ENCODE measurements around the gene PALD1.
A peak's percentile ranks its signal among the peaks of the same experiment; 100 is the strongest.

PALD1 gene

DNA sequence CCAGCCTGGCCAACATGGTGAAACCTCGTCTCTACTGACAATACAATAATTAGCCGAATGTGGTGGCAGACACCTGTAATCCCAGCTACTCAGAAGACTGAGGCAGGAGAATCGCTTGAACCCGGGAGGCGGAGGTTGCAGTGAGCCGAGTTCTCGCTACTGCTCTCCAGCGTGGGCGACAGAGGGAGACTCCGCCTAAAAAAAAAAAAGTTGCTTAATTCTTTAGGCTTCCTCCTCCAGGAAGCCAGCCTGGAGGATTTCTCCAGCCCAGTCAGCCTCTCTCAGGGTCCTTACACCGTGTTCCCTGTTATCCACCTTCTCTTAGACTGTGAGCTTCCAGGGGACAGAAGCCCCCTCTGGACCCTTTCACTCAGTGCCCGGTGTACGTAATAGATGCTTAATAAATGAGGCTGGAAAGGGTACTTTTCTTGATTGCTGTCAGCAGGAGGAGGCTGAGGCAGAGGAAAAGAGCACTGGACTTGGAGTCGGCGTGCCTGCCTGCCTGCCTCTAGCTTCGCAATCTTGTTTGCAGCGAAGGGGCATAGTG lies 20.7 kb upstream of the PALD1 start:
- DNase-seq (ENCODE audit: low spot score), result no peak

DNA sequence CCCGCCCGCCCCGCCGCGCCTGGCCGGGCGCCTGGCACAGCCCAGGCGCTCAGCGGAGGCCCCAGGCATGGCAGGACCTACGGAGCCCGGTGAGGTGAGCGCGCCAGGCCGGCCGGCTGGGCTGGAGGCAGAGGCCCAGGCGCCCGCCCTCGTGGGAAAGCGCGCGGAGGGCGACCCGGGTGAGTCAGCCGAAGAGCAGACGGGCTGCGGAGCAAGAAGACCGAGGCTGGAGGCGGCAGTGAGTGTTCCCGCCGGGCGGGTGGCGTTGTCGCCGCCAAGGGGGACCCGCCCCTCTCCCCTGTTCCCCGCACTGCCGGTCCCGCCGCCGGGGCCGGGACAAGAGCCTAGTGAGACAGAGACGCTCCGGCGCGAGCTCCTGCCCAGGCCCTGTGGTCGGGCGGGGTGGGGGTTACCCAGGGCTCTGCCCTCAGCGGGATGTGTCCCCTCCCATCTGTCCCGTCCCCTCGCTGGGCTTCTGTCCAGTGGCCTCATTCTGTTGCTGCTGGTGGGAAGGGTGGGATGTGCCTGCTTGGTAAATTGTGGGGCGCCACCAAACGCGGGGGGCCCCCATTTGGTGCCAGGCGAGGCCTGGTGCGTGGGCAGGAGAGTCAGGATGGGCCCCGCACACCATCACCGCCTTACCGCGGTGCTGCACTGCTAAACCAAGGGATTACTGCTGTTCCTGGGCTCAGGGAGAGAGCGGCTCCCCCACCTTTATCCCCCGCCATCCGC lies 20.1 kb upstream of the PALD1 start:
- DNase-seq (ENCODE audit: low spot score), result peak; percentile 39

DNA sequence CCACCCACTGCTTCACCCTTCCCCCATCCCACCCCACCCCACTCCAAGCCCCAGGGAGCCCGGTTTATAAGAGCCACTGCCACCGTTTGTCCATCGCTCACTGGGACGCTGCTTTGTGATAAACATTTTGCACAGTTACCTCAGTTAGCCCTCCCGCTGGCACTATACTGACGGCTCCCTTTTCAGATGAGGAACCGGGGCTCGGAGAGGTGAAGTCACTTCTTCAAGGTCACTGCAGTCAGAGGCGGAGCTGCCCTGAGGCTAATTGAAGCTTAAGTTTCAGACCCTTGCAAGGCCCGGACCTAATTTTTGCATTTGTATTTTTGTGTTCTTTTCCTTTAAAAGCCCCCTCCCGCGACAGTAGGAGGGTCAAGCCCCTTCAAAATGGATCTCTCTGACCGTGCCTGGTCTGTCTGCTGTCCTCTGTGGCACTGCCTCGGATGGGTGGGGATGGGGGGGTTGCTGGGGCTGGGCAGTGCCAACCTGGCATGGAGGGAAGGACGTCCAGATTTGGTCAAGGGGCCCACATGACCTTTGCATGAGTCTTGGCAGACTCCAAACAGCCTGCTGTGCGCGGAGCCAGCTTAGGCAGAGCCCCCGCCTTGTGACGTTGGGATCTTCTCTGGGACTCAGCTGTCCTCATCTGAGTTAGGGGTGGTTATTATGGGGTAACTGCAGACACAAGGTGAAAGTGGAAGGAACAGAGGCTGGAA lies 19.4 kb upstream of the PALD1 start:
- no peak for DNase-seq (ENCODE audit: low spot score)

DNA sequence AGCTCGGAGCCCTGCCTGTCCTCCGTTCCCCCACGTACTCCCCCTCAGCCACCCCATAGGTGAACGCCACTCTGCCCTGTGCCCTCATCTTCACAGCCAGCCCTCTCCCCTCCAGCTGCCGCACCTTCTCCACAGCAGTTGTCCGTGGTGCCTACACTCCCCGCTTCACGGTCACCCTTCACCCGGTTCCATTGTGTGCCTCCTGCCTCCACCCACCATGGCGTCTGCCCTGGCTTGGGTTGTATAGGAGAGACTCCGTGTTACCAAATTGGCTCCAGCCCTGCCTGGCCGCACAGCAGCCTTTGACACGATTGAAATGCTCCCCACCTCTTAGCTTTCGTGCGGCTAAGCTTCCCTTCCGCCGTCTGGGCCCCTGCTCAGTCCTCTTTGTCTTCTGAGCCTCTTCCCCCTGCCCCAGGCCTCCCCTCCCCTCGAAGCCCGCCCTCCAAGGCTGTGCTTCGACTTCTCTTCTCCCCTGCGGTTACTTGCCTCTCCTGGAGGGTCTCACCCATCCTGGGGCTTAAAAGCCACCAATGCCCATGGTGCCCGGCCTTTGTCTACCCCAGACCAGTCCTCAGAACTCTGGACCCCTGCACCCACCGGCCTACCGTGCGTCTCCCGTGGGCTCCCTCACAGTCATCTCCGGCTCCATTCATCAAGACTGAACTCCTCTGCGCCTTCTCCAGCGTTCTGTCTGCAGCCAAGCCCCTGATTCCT lies 18.6 kb upstream of the PALD1 start:
- no peak for DNase-seq (ENCODE audit: low spot score)

DNA sequence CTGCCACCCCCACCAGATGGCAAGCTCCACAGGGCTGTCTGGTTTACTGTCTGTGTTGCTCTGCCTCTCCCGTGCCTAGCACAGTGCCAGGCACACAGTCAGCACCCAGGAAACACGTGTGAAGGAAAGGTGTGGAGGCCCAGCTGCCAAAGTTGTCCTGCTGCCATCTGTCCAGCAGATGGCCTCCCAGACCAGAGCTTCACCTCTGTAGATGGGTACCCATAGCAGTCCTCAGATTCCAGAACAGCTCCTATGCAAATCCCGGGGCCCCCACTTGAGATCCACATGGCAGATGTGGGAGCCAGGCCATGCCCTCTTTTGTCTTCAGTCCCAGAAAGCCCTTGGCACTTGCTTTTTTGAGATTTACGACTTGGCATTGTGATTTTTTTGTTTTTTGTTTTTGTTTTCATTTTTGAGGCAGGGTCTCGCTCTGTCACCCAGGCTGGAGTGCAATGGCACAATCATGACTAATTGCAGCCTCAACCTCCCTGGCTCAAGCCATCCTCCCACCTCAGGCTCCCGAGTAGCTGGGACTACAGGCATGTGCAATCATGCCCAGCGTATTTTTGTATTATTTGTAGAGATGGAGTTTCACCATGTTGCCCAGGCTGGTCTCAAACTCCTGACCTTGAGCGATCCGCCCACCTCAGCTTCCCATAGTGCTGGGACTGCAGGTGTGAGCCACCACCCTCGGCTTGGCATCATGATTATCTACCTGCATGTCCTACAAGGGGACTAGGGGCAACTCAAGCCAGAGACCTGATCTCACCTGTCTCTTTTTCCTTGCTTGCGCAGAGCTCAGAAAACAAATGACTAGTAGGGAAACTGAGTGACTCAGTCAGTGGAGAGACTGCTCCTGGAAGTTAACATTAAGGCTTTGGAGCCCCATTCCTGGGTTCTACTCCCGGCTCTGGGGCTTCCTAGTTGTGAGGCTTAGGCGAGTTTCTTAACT lies 16.9 kb upstream of the PALD1 start:
- peak; percentile 80 for DNase-seq (ENCODE audit: low spot score)

DNA sequence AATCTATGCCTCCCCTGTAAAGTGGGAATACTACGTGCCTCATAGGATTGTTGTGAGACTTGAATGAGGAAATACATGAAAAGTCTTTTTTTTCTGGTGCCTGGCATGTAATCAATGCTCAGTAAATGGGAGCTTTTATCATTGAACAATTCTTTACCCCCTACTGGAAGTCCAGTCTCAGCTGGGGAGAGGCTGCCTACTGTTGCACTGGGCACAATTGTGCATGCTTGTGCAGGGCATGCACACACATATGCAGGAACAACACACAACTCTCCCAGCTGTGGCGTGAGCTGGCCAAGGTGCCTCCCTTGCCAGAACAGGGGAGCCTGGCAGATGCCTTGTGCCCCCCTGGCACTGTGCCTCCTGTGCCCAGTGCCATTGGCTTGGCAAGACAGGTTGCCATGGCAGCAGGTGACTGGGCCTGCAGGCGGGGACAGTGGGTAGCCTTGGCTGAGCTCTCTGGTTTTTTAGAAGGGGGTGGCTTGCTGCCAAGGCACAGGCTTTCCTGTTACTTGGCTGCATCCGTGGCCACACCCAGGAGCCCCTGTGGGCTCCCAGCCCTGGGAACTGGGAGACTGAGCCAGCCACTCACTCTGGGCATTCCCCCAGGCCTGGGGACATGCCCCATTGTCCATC lies 16.1 kb upstream of the PALD1 start:
- DNase-seq (ENCODE audit: low spot score), result peak; percentile 86

DNA sequence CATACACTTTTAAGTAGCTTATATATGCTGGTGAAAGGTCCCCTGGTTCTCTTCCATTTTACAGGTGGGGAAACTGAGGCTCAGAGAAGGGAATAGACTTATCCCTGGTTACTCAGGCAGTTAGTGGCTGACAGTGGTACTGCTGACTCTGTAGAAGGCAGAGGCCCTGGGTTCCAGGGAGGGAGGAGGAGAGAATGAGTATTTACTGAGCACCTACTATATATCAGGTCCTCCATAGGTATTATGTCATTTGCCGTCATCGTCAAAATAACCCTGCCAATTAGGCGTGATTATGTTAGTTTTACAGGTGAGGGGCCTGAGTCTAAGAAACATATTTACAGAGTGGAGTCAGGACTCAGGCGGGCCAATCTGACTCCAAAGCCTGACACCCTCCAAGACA lies 13.3 kb upstream of the PALD1 start:
- no peak for DNase-seq (ENCODE audit: low spot score)

DNA sequence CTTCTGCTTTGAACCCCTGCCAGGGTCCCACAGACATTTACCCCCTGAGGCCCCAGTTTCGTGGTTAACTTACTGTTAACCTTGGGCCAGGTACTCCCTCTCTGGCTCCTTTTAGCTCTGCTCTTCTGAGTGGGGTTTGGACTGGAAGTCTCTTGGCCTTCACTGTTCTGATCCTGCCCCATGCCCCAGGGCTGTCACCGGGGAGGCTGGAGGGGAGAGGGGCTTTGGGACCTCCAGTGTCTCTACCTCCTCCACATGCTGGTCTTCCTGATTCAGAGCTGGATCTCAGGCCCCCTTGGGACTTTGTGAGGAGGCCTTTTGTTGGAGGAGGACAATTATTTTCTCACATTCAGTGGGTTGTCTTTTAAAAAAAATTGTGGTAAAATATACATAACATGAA lies 12.7 kb upstream of the PALD1 start:
- no peak for DNase-seq (ENCODE audit: low spot score)

DNA sequence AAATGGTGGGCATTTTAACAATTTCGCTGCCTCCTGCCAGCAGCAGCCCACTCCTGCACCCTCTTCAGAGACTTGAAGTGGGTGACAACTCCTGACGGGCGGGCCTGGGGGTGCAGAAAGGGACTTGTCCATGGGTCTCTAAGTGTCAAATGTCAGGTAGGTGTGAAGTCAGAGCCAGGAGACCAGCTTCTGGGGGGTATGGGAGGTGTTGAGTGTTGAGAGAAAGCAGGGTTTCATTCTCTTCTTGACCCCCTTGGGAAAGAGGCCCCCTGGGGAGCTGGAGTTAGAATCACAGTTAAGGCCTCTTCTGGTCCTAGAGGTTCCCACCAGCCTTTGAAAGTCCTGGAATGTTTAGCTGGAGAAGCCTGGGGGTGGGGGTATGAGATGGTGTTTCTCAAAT lies 11.6 kb upstream of the PALD1 start:
- DNase-seq (ENCODE audit: low spot score), result no peak

DNA sequence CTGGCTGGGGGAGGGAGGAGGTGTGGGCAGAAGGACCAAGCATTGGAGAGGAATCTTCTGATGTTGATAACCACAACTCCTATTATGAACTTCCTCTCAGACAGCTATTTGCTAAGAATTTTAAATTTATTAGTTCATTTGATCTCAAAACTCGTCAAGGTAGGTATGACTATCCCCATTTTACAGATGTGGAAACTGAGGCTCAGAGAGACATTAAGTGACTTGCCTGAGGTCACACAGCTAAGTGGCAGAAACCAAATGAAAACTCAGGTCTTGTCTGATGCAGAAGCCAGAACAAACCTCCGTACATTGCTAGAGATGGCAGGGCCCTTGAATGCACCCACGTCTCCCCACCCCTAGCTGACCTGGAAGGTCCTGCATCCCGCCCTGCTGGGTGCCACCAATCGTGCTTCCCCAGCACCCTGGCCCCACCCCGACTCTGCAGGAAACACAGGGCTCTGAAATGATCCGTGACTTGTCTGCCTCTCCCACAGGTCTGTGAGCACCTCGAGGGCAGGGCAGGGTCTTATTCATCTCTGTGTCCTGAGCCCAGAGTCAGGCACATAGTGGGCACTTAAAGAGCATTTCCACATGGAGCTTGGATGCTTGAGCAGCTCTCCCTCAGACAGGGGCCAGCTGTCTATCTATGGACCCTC lies 5.6 kb upstream of the PALD1 start:
- no peak for DNase-seq (ENCODE audit: low spot score)

DNA sequence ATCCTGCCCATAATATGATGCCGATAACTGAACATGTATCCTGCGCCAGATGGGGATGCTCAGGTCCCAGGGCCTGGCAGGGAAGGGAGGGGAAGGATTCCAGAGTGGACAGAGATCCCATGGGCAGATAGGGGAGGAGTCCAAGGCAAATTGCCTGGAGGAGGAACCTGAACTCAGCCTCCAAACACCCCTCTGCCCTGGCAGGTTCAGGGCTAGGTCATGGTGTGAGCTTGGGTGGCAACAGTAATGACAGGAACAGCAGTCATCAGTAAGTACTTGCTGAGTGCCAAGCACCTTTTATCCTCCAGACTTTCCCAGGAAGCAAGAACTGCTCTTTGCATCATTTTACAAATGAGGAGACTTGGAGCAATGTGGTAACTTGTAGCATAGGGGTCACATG lies 3.8 kb upstream of the PALD1 start:
- no peak for DNase-seq (ENCODE audit: low spot score)

DNA sequence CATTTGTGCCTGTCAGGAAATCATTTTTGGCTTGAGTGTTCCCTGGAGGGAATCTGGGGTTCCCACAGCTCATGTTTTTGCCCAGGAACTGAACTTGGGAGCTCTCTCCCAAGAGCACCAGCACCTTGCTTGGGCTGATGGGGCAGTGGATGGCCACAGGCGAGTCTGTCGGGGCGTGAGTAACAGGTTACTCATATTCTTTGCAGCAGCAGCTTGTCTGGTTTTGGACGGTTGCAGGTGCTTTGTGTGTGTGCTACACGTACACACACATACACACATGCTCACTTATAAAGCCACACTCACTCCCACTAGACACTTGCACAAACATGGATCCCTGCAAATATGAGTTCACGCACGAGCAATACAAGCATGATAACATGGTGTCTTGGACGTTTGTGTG lies 2.9 kb upstream of the PALD1 start:
- DNase-seq (ENCODE audit: low spot score), result no peak

DNA sequence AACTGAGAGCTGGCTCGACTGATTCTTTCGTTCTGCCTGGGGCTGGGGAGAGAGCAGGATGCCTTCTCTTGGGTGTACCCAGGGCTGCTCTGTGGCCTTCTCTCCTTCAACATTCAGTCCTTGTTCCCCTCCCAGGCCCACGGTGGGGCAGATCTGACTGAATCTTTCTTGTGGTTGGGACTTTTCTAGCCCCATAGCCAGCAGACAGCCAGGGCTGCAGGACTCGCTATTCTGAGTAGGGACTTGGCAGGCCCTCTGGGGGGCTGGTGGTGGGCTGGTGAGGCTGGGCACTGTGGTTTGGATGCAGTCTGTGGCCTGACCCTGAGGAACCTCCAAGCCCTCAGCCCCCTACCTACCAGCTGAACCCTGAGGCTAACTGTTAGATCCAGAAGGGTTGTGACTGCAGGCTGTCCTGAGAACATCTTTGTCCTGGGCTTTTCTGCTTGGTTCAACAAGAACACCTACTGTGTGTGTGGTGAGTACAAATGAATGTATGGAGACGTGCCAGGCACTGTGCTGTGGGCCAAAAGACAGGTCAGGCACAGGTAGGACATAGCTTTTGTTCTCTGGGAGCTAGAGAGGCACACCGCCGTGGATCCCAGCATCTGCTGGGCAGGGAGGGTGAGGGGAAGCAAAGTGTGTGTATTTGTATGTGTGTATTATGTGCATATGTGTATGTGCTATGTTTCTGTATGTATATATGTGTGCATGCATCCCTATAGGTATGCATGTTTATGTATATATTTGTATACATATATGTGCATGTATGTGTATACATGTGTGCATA lies 2.1 kb upstream of the PALD1 start:
- DNase-seq (ENCODE audit: low spot score), result no peak

DNA sequence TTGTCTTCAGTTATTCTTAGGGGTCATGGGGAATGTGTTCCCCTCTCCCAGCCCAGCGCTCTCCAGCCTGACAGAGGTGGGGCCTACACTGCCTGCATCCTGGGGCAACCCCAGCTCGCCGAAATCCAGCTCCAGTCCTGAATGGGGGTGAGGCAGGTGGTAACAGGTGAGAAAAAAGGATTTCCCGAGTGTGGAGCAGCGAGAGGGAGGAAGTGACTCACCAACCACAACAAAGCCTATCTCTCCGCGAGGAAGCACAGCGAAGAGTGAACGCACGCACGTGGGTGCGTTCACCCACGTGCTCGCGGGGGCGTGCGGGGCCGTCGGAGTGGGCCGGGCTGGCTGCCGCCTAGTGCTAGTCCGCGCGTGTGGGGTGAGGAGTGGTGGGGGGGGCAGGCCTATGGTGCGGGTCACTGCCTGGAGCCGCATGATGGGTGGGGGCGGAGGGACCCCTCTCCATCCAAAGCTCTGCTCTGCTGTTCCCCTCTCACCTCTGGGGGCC lies 855 bp upstream of the PALD1 start:
- DNase-seq (ENCODE audit: low spot score), result no peak

DNA sequence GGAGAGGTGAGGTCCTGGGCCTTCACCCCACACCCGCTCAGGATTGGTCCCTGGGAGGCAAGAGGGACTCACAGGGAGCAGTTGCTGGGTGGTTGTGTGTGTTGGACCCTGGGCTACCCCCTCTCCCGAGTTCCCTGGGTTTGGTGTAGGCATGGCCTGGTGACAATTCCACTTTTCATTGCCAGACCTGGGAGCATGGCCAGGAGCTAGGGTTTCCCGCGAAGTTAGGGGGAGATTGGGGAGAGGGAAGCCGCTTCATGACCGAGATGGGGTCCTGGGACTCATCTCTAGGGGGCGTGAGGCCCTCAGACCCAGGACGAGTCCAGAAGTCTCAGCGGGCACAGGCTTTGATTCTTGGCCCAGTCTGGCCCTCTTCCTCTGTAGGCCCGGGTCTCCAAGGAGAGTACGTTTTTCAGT lies 606 bp downstream of the PALD1 start:
- no peak for DNase-seq (ENCODE audit: low spot score)

DNA sequence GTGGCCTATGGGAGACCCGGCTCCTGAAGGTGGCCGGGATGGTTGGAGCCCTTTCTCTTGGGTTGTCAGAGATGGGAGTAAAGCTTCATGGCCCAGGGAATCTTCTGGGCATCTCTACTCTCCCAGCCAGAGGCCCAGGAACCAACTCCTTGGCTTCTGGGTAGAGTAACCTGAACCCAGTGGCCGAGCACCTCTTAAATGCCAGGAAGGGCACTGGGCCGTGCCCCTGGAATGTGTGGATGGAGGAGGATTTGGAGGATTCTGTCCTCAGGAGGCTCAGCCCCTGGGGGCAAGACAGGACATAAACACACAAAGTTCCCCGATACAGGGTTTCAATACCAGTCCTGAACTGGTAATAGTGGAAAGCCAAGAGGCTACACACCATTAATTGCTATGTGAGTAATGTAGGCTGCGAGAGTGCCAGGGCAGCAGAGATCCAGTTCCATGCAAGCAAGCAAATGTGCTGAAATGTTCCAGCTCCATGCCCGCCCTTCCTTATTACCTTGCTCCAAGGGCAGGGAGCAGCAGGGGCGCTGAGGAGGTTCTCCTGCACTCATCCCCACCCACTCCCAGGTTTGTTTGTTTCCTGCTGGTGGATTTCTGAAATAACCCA lies 1.2 kb downstream of the PALD1 start:
- DNase-seq (ENCODE audit: low spot score), result no peak

DNA sequence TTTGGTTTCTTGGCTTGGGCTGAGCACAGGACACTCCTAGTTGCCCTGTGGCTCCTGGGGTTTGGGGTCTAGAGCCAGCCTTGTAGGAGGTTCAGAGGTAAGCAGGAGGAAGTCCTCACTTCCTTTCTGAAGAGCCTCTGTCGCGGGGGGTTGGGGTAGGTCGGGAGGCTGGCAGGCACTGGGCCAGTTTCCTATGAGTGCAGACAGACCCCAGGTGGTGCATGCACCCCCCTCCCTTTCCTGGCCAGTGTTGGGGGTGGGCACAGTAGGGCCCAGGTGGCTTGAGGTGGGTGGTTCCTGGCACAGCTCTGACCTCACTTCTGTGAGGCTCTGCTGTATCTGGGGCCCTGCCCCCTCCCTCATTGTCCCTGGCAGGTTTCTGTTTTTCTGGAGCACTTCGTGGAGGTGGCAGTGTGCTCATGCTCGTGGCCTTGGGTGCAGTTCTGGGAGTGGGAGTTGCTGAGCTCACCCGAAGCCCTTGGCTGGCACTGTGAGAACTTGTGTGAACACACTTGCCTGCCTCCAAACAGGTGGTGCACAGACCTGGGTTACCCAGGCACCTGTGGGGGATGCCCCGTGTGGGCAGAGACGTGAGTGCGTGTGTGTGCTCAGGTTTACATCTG lies 1.8 kb downstream of the PALD1 start:
- no peak for DNase-seq (ENCODE audit: low spot score)

DNA sequence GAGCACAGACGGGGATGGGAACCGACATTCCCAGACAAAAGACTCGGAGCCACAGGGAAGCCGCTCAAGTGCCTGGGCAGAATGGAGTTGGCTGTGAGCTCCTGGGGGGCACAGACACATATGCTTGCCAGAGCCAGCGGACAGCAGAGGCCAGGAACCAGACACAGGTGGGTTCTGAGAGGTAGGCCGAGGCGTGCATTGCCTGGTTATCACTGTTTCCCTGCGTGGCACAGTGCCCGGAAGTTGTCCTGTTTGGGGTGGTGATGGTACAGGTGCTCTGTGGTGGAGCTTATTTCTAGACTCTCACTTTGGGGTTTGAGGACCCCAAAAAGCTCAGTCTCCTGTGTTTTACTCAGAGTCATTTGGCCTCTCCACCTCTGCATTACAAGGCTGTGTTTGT lies 2.5 kb downstream of the PALD1 start:
- DNase-seq (ENCODE audit: low spot score), result no peak

All from Ammon's horn (tissue), 1 donor.